Natural killer cell (primary cell): ENCODE data around the gene VCAN. TPM values are rescaled to one million over a fixed set of nuclear protein-coding genes. Genes with fewer than 3 reads are reported as not detected.

ENCODE experiments used
- ATAC-seq, 3 donors: fragments of 150-1000 bp in 2 of 3; fragments of 200-7000 bp in 1 of 3; cut with Tn5 transposase; 1 replicate in 1 of 3; 2 replicates in 2 of 3; pipeline ENCODE4 v1.10.0; 2021; ENCODE audit warnings: mild to moderate bottlenecking in 2 of 3, moderate library complexity in 2 of 3
- DNase-seq, 2 donors: peaks; one replicate each; pipeline versions ENCODE4 v3.0.0 to v3.0.0-alpha.2; 2013 to 2021; ENCODE audit warnings: mixed read lengths in 1 of 2
- H3K27ac ChIP-seq: one replicate; pipeline ENCODE4 v1.5.1; 2013; ENCODE audit warnings: mild to moderate bottlenecking, low read length
- H3K27me3 ChIP-seq: one replicate; pipeline ENCODE4 v1.6.1; 2013; ENCODE audit warnings: low read length; ENCODE audit not compliant: control insufficient read depth, insufficient read depth
- H3K36me3 ChIP-seq: one replicate; pipeline ENCODE4 v1.6.1; 2013; ENCODE audit warnings: low read length; ENCODE audit not compliant: control insufficient read depth, insufficient read depth
- H3K4me1 ChIP-seq: one replicate; pipeline ENCODE4 v1.6.1; 2013; ENCODE audit warnings: low read length; ENCODE audit not compliant: control insufficient read depth, insufficient read depth
- H3K4me3 ChIP-seq: one replicate; pipeline ENCODE4 v1.5.1; 2013; ENCODE audit warnings: low read length
- H3K9me3 ChIP-seq: one replicate; pipeline ENCODE4 v1.6.1; 2013; ENCODE audit warnings: low read length; ENCODE audit not compliant: control insufficient read depth, insufficient read depth
- H3K27ac Mint-ChIP-seq, 2 donors: one replicate each; pipeline ENCODE4 v1.8.0; 2022; ENCODE audit warnings: mild to moderate bottlenecking in 2 of 2, mixed read lengths in 2 of 2, moderate library complexity in 1 of 2
- H3K27me3 Mint-ChIP-seq, 2 donors: one replicate each; pipeline ENCODE4 v1.8.0; 2022; ENCODE audit warnings: low read depth in 2 of 2, mixed read lengths in 2 of 2
- H3K36me3 Mint-ChIP-seq: one replicate; pipeline ENCODE4 v1.8.0; 2022; ENCODE audit warnings: mixed read lengths
- H3K4me1 Mint-ChIP-seq, 2 donors: one replicate each; pipeline ENCODE4 v1.8.0; 2022; ENCODE audit warnings: mixed read lengths in 2 of 2
- H3K4me3 Mint-ChIP-seq: one replicate; pipeline ENCODE4 v1.8.0; 2022; ENCODE audit warnings: mild to moderate bottlenecking, moderate library complexity, mixed read lengths
- H3K9me3 Mint-ChIP-seq, 2 donors: one replicate each; pipeline ENCODE4 v1.8.0; 2022; ENCODE audit warnings: mixed read lengths in 2 of 2
- WGBS: methylation state at CpG from one replicate; pipeline ENCODE4 v1.1.7; 2013; ENCODE audit warnings: missing lambda C conversion rate; ENCODE audit not compliant: insufficient coverage; 5-methylcytosine and 5-hydroxymethylcytosine counted together
- intact Hi-C: fragments of 100-400 bp; cut with micrococcal nuclease; formaldehyde crosslinking; loops from one replicate; pipeline ENCODE4 v1.14.2; 2022
- total RNA-seq, 4 donors: library from RNA; stranded (reverse); fragments of 120-200 nt in 1 of 4; gene quantifications; one replicate each; pipeline versions ENCODE4 v1.2.3 to v1.2.4, GENCODE V29; 2013 to 2022
- TF ChIP-seq, protein P1 (sequence below): fragments of 200-600 bp; IDR thresholded peaks from one replicate; pipeline ENCODE4 v1.8.0; 2022; ENCODE audit warnings: antibody characterized with exemption

Gene VCAN
- total RNA-seq, 3 donors from 2014 or later (not counting 1 experiment from before 2014, with no cell fraction given), result 2.3 to 60.1 (median 28.4) TPM

GRCh38 chr5:83628360-83628759 lies 156.8 kb downstream of the VCAN start:
- peaks cover 8% of the 10 kb centered on the region in 2 donors for H3K9me3 Mint-ChIP-seq
- no CpG with 5 or more reads among the region's 2 CpGs for WGBS

More at GRCh38 chr5:83628360-83628759, 156.8 kb downstream of the VCAN start:
- Histone ChIP-seq H3K9me3 (no peaks in the 10 kb centered on the region), H3K27ac (no peak overlapping the region), H3K4me1 (no peaks in the 10 kb centered on the region), H3K27me3 (no peaks in the 10 kb centered on the region), H3K4me3 (no peak overlapping the region), H3K36me3 (no peaks in the 10 kb centered on the region)
- Mint-ChIP-seq H3K36me3 (no peaks in the 10 kb centered on the region), H3K27ac (no peak overlapping the region), H3K4me3 (no peak overlapping the region), H3K4me1 (no peaks in the 10 kb centered on the region), H3K27me3 (no peaks in the 10 kb centered on the region)
- TF ChIP-seq, protein P1, sequence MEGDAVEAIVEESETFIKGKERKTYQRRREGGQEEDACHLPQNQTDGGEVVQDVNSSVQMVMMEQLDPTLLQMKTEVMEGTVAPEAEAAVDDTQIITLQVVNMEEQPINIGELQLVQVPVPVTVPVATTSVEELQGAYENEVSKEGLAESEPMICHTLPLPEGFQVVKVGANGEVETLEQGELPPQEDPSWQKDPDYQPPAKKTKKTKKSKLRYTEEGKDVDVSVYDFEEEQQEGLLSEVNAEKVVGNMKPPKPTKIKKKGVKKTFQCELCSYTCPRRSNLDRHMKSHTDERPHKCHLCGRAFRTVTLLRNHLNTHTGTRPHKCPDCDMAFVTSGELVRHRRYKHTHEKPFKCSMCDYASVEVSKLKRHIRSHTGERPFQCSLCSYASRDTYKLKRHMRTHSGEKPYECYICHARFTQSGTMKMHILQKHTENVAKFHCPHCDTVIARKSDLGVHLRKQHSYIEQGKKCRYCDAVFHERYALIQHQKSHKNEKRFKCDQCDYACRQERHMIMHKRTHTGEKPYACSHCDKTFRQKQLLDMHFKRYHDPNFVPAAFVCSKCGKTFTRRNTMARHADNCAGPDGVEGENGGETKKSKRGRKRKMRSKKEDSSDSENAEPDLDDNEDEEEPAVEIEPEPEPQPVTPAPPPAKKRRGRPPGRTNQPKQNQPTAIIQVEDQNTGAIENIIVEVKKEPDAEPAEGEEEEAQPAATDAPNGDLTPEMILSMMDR, result no peak
- intact Hi-C loops, result no loop called here
- DNase-seq (no peak), ATAC-seq (no peak)

Other genes starting within 250 kb of the VCAN start
- gene HAPLN1, start 249.1 kb downstream of the VCAN start, total RNA-seq, result not detected